ENCODE results near the gene FRMD8. TPM values are rescaled to one million over a fixed set of nuclear protein-coding genes. Genes with fewer than 3 reads are reported as not detected.

The FRMD8 gene
- total and polyA plus RNA-seq, 9 of the 15 experiments (the other 6 are each of a cell fraction or from before 2014, with no cell fraction given), result 4.5 to 54.5 (median 15.8) TPM

- TF ChIP-seq ZBTB40 (IDR thresholded peaks at IDR 0.05) (peak; percentile 18; the same call in 1 of the 2 replicates), ZBTB40 (CRISPR knock-in tag; IDR thresholded peaks at IDR 0.05) (no peak), CSDE1 (IDR thresholded peaks at IDR 0.05) (no peak), ZNF76 (CRISPR knock-in tag; IDR thresholded peaks at IDR 0.05; ENCODE audit: borderline replicate concordance) (0 out of 2 replicates have a peak, but pooled peaks have one; percentile 75), SRSF7 (optimal IDR thresholded peaks at IDR 0.05; ENCODE audit: low read depth, low read length) (no peak), HMG20A (CRISPR knock-in tag; conservative IDR thresholded peaks at IDR 0.05) (no peak), ELF4 (CRISPR knock-in tag; IDR thresholded peaks at IDR 0.05) (no peak), ZNF740 (CRISPR knock-in tag; IDR thresholded peaks at IDR 0.05) (no peak; the same call in none of the 2 replicates), ZNF740 (tag; IDR thresholded peaks at IDR 0.05) (no peak), OTX1 (CRISPR knock-in tag; IDR thresholded peaks at IDR 0.05) (0 out of 2 replicates have a peak, but pooled peaks have one; percentile 8), PCBP2 (IDR thresholded peaks at IDR 0.05; ENCODE audit: low read depth, low read length, poor library complexity, severe bottlenecking) (no peak), ATF4 (CRISPR knock-in tag; IDR thresholded peaks at IDR 0.05) (peak; percentile 68; the same call in 1 of the 2 replicates), MCM5 (IDR thresholded peaks at IDR 0.05; ENCODE audit: low read depth) (no peak), CTBP1 (IDR thresholded peaks at IDR 0.05; ENCODE audit: borderline replicate concordance) (peak; percentile 83; the same call in 1 of the 2 replicates), ZNF384 (IDR thresholded peaks at IDR 0.05; ENCODE audit: low read depth, low read length) (peak; percentile 12; the same call in 1 of the 2 replicates)
Measured at GRCh38 chr11:65416341-65416824, 29.9 kb downstream of the FRMD8 start (continued).

Data from K562 (cell line).